ENCODE data around the gene FRMPD3.

GRCh38 chrX:107465932-107466620, 16.6 kb downstream of the FRMPD3 start:
- TF ChIP-seq, protein P1, sequence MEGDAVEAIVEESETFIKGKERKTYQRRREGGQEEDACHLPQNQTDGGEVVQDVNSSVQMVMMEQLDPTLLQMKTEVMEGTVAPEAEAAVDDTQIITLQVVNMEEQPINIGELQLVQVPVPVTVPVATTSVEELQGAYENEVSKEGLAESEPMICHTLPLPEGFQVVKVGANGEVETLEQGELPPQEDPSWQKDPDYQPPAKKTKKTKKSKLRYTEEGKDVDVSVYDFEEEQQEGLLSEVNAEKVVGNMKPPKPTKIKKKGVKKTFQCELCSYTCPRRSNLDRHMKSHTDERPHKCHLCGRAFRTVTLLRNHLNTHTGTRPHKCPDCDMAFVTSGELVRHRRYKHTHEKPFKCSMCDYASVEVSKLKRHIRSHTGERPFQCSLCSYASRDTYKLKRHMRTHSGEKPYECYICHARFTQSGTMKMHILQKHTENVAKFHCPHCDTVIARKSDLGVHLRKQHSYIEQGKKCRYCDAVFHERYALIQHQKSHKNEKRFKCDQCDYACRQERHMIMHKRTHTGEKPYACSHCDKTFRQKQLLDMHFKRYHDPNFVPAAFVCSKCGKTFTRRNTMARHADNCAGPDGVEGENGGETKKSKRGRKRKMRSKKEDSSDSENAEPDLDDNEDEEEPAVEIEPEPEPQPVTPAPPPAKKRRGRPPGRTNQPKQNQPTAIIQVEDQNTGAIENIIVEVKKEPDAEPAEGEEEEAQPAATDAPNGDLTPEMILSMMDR (IDR thresholded peaks at IDR 0.05), result no peak
- TF ChIP-seq POLR2AphosphoS5 (IDR thresholded peaks at IDR 0.05) (no peak), POLR2A (IDR thresholded peaks at IDR 0.05) (no peak)

Data from prostate gland (tissue), 2 donors.